Measurements from ENCODE around the gene CNNM1. TPM values are rescaled to one million over a fixed set of nuclear protein-coding genes. Genes with fewer than 3 reads are reported as not detected.

The CNNM1 gene
- total and polyA plus RNA-seq, 2 donors (not counting 1 experiment from before 2014, with no cell fraction given): not detected

- no CpG with 5 or more reads among the region's 2 CpGs for WGBS (ENCODE audit: insufficient coverage)
- TF ChIP-seq CTCF (IDR thresholded peaks at IDR 0.05) (no peak), EZH2 (IDR thresholded peaks at IDR 0.05; ENCODE audit: borderline replicate concordance, insufficient read depth, low read depth, low read length, poor library complexity, severe bottlenecking) (no peak)
- no peak overlapping the region for H3K27ac ChIP-seq (ENCODE audit: low read length in 2 of 2)
- H3K79me2 ChIP-seq (ENCODE audit: control insufficient read depth, insufficient read depth, low read length): no peaks in the 10 kb centered on the region
- H3K36me3 ChIP-seq (replicated peaks in 1 of 2; ENCODE audit: control extremely low read depth in 1 of 2, control insufficient read depth in 1 of 2, extremely low read depth in 1 of 2, insufficient read depth in 2 of 2, low read length in 1 of 2): no peaks in the 10 kb centered on the region
- H3K4me1 Mint-ChIP-seq: peaks cover 5% of the 10 kb centered on the region
- H3K27ac Mint-ChIP-seq: no peak overlapping the region
- H2AFZ ChIP-seq (ENCODE audit: insufficient read depth, low read depth, low read length, poor library complexity, severe bottlenecking): no peak overlapping the region
- CTCF ChIA-PET: interaction anchor here (1.8 kb wide), 1 partner anchor 17 kb away, joined by 7 read pairs; no protein-coding TSS in a partner anchor
- DNase-seq: no peak
- peaks cover 14% of the 10 kb centered on the region for H3K27me3 Mint-ChIP-seq
- intact Hi-C loops (cut with micrococcal nuclease): no loop called here
- peaks cover 4 to 5% of the 10 kb centered on the region in 2 donors for H3K4me1 ChIP-seq (ENCODE audit: control insufficient read depth in 2 of 2, insufficient read depth in 2 of 2, low read length in 2 of 2)
- no peak for ATAC-seq (ENCODE audit: low read depth)
- no peaks in the 10 kb centered on the region for H3K9me3 Mint-ChIP-seq (ENCODE audit: insufficient read depth)
- no peak overlapping the region for H3K9ac ChIP-seq (ENCODE audit: low read length)
- no peak overlapping the region for H3K4me2 ChIP-seq (replicated peaks; ENCODE audit: low read depth, low read length, poor library complexity, severe bottlenecking)
- no peaks in the 10 kb centered on the region for H3K9me3 ChIP-seq (ENCODE audit: control extremely low read depth in 1 of 3, control insufficient read depth in 2 of 3, insufficient read depth in 1 of 3, low read length in 2 of 3)
- H4K20me1 ChIP-seq (ENCODE audit: control insufficient read depth, insufficient read depth, low read length, poor library complexity, severe bottlenecking): no peaks in the 10 kb centered on the region
- no peak overlapping the region for H3K4me3 Mint-ChIP-seq
- no peak overlapping the region for H3K4me3 ChIP-seq (ENCODE audit: control extremely low read depth in 1 of 5, extremely low read depth in 1 of 5, insufficient read depth in 1 of 5, low read depth in 2 of 5, low read length in 4 of 5)
- H3K27me3 ChIP-seq (replicated peaks in 1 of 4; ENCODE audit: control extremely low read depth in 1 of 4, control insufficient read depth in 3 of 4, insufficient read depth in 4 of 4, low read length in 3 of 4): peaks cover 0 to 3% (median 0%) of the 10 kb centered on the region in 4 experiments
- POLR2A ChIA-PET: no interaction called here
Measured at GRCh38 chr10:99374526-99374925, 45.4 kb downstream of the CNNM1 start.

- intact Hi-C loops (cut with micrococcal nuclease): no loop called here
- Histone ChIP-seq H3K27ac (ENCODE audit: low read length in 2 of 2) (no peak overlapping the region), H3K27me3 (replicated peaks in 1 of 4; ENCODE audit: control extremely low read depth in 1 of 4, control insufficient read depth in 3 of 4, insufficient read depth in 4 of 4, low read length in 3 of 4) (peaks cover 0 to 3% (median 0%) of the 10 kb centered on the region in 4 experiments), H3K4me2 (replicated peaks; ENCODE audit: low read depth, low read length, poor library complexity, severe bottlenecking) (no peak overlapping the region), H3K4me3 (ENCODE audit: control extremely low read depth in 1 of 5, extremely low read depth in 1 of 5, insufficient read depth in 1 of 5, low read depth in 2 of 5, low read length in 4 of 5) (no peak overlapping the region), H2AFZ (ENCODE audit: insufficient read depth, low read depth, low read length, poor library complexity, severe bottlenecking) (no peak overlapping the region), H3K4me1 (ENCODE audit: control insufficient read depth in 2 of 2, insufficient read depth in 2 of 2, low read length in 2 of 2) (peaks cover 4 to 5% of the 10 kb centered on the region in 2 donors), H3K9ac (ENCODE audit: low read length) (no peak overlapping the region), H4K20me1 (ENCODE audit: control insufficient read depth, insufficient read depth, low read length, poor library complexity, severe bottlenecking) (no peaks in the 10 kb centered on the region), H3K36me3 (replicated peaks in 1 of 2; ENCODE audit: control extremely low read depth in 1 of 2, control insufficient read depth in 1 of 2, extremely low read depth in 1 of 2, insufficient read depth in 2 of 2, low read length in 1 of 2) (no peaks in the 10 kb centered on the region), H3K79me2 (ENCODE audit: control insufficient read depth, insufficient read depth, low read length) (no peaks in the 10 kb centered on the region), H3K9me3 (ENCODE audit: control extremely low read depth in 1 of 3, control insufficient read depth in 2 of 3, insufficient read depth in 1 of 3, low read length in 2 of 3) (no peaks in the 10 kb centered on the region)
- H3K4me1 Mint-ChIP-seq: peaks cover 5% of the 10 kb centered on the region
- H3K27me3 Mint-ChIP-seq: peaks cover 12% of the 10 kb centered on the region
- no peak for ATAC-seq (ENCODE audit: low read depth)
- ChIA-PET CTCF (no interaction called here), POLR2A (no interaction called here)
- DNase-seq: no peak
- H3K4me3 Mint-ChIP-seq: no peak overlapping the region
- no peak for TF ChIP-seq CTCF (IDR thresholded peaks at IDR 0.05)
- TF ChIP-seq EZH2 (IDR thresholded peaks at IDR 0.05; ENCODE audit: borderline replicate concordance, insufficient read depth, low read depth, low read length, poor library complexity, severe bottlenecking): no peak
- no peaks in the 10 kb centered on the region for H3K9me3 Mint-ChIP-seq (ENCODE audit: insufficient read depth)
- no peak overlapping the region for H3K27ac Mint-ChIP-seq
- WGBS (ENCODE audit: insufficient coverage): 55% methylated on average over 2 of the region's 3 CpGs
Measured at GRCh38 chr10:99374972-99375371, 45.8 kb downstream of the CNNM1 start.

All from B cell (primary cell).